DMS53 treated with DMSO at 0.1 percent for 48 hours (cell line): ENCODE measurements around the gene NLRP14.

Experiments
- DNase-seq: peaks from one replicate; lab custom pipeline; 2025; ENCODE audit not compliant: unreplicated experiment; lab: John Stamatoyannopoulos, UW

Gene NLRP14

GRCh38 chr11:7056828-7057513 lies 36.7 kb downstream of the NLRP14 start:
- no peak for DNase-seq

GRCh38 chr11:7057641-7058040 lies 37.4 kb downstream of the NLRP14 start:
- no peak for DNase-seq

DNA sequence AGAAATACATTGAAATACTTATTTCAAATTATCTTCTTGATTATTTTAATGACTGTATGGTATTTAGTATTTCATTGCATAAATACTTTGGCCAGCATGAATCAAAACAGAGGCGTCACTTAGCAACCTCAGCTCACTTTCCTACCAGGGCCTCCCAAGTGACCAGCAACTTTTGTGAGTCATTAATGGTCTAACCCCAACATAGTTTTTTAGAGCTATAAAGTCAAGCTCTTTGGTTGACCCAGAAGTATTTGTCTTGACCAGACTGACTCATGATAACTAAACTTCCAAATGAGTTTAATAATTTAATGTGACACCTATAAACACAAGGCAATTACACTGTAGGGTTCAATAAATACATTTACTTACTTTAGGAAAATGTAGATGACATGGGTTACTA lies 40.6 kb downstream of the NLRP14 start:
- DNase-seq, result no peak

DNA sequence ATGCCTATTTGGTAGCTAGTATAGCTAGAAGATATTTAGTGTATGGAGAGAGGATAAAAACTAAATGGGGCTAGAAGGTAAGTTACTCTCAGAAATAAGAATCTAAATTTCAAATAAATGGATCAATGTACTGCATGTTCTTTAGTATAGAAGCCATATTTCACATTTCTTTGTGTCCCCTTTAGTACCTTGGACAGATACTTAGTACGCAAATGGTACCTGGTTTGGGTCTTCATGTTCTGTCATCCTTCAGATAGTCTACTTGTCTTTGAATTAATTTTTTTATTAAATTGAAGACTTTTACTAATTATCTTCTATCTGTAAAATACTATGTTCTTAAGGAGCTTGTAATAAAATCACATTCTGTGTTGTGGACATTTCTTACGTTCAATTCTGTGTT lies 42.3 kb downstream of the NLRP14 start:
- no peak for DNase-seq

GRCh38 chr11:7072401-7073028 lies 52.2 kb downstream of the NLRP14 start:
- DNase-seq, result peak; percentile 52

DNA sequence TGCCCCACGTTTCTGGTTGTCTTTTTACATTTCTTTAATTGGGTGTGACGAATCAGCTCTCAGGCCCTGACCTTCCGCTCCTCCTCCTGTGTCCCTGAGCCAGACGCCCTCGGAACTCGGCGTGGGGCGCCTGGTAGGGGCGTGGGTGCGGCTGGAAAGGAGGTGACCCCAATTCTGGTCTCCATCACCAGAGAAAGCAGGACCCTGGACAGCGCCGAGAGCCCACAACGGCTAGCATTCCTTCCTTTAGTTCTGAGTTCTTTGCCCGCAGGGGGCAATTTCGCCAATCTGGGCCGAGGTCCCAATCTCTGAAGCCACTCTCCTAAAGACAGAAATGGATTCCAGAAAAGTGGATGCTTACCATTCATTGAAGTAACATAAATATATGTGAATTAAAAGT lies 56.8 kb downstream of the NLRP14 start:
- no peak for DNase-seq

DNA sequence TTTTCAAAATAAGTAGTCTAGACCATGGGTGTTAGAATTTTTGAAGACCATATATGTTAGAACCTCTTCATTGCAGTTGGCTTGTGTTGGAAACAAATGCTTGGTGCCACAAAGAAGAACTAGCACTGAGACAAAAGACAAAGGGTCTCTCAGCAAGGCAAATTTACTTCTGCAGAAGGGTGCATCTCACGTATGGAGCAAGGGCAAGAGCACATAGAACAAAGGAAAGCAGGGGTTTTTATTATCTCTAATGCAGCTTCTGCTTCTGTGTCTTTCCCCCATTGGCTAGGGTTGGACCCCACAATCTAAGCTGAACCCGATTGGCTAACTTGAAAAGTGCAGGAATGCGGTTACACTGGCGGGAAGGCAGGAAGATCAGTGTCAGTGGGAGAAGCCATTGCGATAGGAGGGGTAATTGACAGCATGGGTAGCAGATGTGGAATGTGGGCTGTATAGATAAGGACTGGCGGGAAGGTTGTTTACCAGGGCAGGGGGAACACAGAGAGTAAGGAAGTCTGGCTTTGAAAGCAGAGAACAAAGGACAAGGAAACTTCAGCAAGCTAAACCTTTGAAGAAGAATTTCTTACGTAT lies 59.4 kb downstream of the NLRP14 start:
- no peak for DNase-seq

DNA sequence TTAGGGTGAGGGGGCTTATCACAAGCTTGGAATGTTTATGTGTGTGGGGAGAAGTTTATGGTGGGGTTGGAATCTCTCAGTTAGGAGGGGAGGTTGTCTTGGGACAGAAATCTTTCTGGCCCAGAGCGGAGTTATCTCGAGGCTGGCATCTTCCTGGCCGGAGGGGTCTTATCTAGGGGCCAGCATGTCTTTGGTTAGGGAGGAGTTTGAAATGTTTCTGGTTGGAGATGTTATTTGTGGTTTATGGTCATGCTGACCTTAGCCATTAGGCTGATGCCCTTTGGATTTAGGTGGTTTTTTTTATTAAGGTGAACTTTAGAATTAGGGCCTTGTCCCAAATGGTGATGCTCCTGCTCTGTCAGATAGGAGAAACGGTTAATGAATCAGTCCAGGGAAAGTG lies 60.6 kb downstream of the NLRP14 start:
- DNase-seq, result no peak

- no peak for DNase-seq
Observed at GRCh38 chr11:7081441-7081840, 61.2 kb downstream of the NLRP14 start.

DNA sequence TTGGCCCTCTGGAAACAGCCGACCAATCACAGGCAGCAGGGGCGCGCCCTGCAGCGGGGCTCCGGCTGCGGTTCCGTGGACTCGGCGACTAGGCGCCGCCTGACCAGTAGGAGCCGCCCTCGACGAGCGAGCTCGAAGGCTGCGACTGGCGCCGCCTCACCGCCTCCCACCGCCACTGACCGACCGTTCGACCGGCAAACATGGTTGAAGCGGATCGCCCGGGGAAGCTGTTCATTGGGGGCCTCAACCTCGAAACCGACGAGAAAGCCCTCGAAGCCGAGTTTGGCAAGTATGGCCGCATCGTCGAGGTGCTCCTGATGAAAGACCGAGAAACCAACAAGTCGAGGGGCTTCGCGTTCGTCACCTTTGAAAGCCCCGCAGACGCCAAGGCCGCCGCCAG lies 68.6 kb downstream of the NLRP14 start, which contains the start of gene RBMXL2:
Gene RBMXL2, plus strand, starts transcription at position 78 of the 400 bp plus-strand sequence. Its CDS starts 123 bp downstream, at position 201.
- no peak for DNase-seq

DNA sequence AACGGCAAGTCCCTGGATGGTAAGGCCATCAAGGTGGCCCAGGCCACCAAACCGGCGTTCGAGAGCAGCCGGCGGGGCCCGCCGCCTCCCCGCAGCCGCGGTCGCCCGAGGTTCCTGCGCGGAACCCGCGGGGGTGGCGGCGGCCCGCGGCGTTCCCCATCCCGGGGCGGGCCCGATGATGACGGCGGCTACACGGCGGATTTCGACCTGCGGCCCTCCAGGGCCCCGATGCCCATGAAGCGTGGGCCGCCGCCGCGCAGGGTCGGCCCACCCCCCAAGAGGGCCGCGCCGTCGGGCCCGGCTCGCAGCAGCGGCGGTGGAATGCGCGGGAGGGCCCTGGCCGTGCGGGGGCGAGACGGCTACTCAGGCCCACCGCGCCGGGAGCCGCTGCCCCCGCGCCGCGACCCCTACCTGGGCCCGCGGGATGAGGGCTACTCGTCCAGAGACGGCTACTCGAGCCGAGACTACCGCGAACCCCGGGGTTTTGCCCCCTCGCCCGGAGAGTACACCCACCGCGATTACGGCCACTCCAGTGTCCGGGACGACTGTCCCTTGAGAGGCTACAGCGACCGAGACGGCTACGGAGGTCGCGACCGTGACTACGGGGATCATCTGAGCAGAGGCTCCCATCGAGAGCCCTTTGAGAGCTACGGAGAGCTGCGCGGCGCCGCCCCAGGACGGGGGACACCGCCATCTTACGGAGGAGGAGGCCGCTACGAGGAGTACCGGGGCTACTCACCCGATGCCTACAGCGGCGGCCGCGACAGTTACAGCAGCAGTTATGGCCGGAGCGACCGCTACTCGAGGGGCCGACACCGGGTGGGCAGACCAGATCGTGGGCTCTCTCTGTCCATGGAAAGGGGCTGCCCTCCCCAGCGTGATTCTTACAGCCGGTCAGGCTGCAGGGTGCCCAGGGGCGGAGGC lies 69.3 kb downstream of the NLRP14 start:
- DNase-seq, result no peak

DNA sequence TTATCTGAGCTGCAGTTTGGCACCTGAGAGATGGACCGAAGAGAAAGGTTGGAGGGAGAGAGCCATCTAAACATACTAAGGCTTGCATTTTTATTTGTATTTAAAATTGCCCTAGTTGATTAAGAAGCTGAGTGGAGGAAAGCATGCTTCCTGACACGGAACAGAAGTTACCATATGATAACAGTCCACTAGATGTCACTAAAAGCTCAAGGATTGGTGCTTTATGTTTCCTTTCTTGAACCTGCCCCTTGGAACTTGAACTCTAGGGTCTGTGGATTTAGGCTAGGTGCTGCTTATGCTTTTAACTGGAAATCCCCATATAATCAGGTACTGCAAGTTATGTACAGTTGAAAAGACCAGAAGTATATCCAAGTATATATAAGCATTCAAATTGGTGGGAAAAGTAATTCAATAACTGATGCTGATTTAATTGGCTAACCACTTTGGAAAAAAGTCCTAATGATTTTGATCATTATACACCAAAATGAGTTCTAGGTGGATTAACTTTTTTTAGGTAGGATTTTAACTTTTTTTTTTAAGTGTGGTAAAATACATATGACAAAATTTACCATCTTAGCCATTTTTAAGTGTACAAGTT lies 78.1 kb downstream of the NLRP14 start:
- peak; percentile 73 for DNase-seq

DNA sequence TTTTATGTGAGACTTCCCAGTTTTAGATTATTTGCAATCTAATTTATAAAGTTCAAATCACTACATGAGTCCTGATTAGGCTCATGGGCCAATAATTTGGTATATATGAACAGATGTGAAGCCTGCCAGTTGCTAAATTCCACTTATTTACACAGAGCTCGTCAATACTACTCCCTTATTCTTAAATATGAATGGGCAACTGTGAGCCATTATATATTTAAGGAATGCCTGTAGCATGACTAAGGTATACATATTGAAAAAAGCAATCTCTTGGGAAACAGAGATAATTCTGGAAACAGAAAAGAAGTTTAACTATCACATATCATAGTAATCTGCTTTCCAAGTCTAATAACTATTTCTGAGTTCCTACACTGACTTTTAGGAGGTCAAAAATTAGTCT lies 95.5 kb downstream of the NLRP14 start:
- no peak for DNase-seq

GRCh38 chr11:7116370-7116769 lies 96.1 kb downstream of the NLRP14 start:
- DNase-seq, result no peak
